ENCODE data around the gene AKT3.
"Not testable (repeated sequence)": the region's sequence is repeated elsewhere in the genome, so short reads cannot be mapped to it uniquely, and the experiment has no call there.

The AKT3 gene

DNA sequence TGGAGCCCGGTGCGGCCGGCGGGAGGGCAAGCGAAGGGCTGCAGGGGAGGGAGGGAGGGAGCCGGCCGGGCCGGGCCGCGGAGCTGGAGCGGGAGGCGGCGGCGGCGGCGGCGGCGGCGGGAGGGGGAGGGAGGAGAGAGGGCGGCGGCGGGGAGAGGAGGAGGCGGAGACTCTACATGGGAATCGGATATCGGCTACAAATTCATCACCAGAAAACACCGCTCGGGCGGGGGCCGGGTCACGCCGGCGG lies at the start of gene AKT3:
AKT3 (minus strand) TSS at position 42 of the 250 bp plus-strand sequence. CDS start 7,073 bp downstream, outside the sequence.
- no peak for DNase-seq

DNA sequence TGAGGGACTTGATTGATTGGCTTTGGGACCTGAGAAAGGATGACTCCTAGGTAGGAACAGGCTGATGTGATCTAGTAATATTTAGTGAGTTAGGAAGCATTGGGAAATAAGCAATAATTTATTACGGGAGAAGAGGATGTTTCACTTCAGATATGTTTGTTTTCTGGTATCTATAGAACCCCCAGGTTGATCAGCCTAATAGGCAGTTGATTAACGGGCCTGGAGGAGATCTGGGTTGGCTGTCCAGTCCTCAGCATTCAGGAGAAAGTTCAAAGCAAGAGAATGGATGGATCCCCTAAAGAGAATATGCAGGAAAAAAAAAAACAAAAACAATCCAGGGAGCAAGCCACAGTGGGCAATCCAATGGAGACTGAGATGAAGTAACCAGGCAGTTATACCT lies 48.2 kb upstream of the AKT3 start:
- no peak for DNase-seq

DNA sequence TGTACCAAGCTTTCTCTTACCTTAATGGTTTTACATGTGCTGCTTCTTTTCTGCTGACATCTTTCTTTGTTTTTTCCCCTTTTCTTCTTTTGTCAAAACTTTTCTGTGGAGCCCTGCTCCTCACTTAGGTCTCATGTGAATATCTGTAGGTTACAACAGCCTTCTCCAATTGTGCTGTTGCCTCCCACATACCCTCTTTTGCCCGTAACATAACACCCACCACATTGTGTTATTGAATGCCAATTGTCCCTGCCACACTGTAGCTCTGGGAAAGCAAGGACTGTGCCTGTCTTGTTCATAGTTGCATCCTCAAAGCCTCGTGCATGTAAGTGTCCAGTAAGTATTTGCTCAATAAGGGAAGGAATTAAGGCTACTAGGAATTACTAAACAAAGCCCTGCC lies 46.3 kb upstream of the AKT3 start:
- DNase-seq, result no peak

DNA sequence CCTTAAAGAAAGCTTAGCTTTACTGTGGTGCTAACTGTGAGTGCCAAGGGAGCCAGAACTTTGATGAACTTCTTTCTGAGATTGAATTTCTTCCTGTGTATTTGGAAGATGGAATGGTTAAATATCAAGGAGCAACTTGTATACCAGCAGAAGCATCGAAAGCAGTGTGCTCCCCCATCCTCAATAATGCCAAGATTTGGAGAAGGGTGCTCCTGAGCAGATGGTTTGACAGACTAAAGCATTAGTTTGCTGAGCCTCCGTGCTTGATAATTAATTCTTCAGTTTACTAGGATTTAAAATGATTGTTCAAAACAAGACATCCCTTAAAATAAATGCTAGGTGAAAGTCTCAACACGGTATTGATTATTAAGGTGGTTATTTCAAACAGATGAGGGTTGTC lies 42.4 kb upstream of the AKT3 start:
- DNase-seq, result no peak

DNA sequence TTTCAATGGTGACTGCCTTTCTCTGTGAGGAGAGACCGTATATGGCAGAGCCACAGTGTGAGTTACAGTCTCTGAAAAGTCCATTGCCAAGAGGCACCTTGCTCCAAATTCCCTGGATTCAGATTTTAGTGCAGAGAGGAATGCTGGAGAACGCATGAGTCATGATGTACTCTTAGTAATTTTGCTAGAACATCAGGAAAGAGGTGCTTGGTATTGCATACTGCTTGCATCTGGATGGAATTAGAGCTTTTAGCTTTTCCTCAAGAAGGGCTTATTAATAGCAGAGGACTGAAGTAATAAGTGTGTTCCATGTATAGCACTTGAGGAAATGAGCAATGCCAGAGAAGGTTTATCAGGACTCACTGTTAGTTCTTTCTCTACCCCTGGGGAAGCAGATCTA lies 40.5 kb upstream of the AKT3 start:
- no peak for DNase-seq

DNA sequence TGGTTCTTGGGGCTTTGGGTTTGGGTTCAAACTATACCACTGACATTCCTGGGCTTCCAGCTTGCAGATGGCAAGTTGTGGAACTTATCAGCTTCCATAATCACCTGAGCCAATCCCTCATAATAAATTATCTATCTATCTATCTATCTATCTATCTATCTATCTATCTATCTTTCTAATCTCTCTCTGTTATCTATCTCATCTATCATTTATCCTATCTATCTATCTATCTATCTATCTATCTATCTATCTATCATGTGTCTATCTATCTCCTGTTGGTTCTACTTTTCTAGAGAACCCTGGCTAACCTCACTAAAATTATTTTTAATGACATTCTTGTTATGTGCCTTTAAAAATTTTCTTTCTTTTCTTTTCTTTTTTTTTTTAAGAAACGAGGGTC lies 35.8 kb upstream of the AKT3 start:
- no peak for DNase-seq

DNA sequence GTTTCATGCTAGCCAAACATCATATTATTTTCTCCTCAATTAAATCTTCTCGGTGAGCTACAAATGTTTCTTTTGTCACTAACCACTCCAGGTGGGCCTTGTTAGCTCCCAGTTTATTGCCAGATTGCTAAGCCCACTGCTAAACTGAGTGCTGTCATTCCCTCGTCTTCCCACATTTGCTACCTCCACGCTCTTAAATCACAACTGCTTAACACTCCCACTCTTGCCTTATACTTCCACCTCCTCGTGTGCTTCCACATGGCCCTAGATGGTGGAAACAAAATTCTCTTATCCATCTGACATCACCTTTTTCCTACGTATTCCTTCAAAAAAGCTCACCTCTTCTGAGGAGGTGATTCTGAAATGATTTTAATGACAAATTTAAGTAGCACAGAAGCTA lies 34.6 kb upstream of the AKT3 start:
- DNase-seq, result no peak

DNA sequence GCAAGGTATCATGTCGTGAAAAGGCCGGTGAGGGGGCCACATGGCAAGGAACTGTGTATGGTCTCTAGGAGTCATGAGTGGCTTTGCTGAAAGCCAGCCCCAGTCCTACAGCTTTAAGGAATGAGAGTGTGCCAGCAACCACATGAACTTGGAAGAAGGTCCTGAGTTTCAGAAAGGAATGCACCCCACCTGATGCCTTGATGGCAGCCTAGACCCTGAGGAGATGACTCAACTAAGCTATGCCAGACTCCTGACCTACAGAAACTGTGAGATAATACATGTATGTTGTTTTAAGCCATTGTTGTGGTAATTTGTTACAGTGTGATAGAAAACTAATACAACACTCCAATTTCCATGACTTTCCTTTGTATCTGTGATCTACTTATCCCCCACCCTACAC lies 33.5 kb upstream of the AKT3 start:
- no peak for DNase-seq

DNA sequence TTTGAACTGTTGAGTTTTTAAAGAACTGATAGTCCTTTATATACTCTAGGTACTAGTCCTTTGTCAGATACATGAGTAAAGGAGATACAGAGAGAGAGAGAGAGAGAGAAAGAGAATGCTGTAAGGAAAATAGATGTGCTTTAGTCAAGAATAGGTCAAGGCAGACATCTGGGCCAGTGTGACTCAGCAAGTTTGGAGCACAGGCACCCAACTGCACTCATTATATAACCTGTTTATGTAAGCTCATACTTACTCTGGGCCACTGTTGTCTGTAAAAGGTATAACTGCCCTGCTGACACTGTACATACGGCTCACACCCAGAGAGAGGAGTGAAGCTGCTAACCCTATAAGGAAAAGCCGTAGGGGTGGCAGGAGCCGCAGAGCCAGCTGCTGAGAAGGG lies 32.2 kb upstream of the AKT3 start:
- no peak for DNase-seq

DNA sequence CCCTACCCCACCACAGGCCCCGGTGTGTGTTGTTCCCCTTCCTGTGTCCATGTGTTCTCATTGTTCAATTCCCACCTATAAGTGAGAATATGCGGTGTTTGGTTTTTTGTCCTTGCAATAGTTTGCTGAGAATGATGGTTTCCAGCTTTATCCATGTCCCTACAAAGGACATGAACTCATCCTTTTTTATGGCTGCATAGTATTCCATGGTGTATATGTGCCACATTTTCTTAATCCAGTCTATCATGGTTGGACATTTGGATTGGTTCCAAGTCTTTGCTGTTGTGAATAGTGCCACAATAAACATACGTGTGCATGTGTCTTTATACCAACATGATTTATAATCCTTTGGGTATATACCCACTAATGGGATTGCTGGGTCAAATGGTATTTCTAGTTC lies 27.0 kb upstream of the AKT3 start:
- DNase-seq, result not testable (repeated sequence)

DNA sequence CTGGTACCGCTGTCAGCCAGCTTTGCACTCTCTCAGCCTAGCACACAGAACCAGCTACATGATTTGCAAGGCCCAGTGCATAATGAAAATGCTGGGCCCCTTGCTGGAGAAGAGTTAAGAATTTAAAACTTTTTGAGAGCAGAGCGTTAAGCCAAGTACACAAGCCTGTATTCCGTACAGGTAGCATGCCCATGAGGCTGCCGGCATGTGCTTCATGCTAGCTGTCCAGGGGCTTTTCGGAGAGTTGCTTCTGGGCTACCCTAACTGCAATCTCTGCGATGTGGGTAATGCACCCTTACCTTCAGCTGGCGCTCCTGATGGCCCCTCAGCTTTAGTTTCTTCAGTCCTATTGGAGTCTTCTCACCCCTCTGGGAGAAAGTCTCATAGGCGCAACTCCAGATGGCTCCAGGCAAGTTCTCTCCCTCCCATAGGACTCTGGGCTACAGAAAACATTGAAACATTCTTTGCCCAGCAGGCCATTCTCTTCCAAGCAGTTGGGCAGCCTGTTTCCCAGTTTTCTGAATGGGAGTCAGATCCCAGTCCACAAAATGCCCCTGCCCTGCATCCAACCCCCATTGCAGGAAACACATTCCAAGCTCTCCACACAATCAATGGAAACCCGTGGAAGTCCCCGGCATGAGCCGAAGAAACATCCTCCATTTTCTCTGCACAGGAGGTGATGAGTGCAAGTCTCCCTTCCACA lies 5.7 kb upstream of the AKT3 start:
- no peak for DNase-seq

DNA sequence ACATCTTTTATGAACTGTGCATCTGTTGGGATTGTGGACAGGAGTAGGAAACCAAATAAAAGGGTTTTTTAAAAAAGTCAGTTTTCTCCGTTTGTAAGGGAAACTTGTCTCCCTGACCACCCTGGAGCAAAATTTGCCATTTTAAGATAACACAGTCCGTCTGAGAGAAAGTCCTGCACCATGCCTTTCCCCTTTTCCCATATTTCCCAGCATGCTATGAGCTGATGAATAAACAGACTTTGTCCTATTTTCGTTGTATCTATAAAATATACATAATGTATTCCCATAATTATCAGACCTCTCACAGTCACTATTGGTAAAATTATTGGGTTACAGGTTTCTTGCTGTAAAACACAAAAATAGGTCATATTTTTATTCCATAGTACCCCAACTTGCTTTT lies 1.7 kb upstream of the AKT3 start:
- DNase-seq, result no peak

DNA sequence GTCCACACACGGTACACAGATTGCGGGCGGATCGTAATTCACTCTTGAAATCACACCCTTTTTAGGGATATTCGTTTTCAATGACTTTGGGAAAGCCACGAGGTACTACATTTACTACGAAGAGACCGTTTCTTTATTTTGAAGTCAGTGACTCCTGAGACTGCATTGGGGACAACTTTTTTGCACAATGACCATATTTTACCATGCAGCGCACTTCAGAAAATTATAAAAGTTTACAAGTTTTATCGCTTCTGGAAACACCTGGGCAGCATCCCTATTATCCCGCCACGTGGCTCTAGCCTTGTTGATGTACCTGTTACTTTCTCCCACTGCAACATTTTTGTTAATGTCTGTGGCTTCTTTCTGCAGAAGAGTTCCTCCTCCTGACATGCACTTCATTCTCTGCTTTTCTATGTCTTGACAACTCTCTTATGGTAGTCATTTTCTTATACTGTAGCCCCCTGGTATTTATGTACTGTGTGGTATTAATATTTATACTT lies 1.3 kb upstream of the AKT3 start:
- no peak for DNase-seq

DNA sequence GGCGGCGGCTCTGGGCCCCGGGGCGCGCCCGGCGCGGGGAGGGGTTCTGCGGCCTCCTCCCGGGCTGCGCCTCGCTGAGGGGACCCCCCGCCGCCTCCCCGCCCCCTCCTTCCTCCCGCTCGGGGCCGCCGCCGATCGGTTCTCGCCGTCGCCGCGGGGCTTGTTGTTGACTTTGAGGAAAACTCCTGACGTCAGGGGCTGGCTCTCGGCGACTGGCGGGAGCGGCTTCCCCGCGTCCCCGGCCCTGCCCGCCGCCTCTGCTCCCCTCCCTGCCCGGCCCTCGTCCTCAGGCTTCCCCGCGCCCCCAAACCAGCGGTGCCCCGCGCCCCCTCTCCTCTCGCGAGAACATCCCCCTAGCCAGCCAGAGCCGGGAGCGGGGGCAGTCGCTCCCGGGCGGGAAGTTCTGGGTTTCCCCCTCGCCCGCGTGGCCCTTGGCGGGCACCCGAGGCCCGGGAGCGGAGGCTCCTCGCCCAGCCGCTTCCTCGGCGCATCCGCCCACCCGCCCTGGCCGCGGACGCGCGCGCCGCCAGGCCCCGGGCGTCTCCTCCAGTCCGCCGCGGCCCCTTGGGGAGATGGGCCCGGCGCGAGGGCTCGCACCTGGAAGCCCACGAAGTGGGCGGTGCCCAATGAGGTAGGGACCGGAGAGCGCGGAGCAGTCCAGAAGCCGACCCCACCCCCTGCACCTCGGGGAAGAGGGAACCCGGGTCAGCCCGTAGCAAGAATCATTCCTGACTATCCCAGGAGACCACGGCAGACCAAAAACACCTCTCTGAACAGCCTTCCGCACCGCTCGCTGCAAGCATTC lies 611 bp upstream of the AKT3 start:
- peak; percentile 32 for DNase-seq

DNA sequence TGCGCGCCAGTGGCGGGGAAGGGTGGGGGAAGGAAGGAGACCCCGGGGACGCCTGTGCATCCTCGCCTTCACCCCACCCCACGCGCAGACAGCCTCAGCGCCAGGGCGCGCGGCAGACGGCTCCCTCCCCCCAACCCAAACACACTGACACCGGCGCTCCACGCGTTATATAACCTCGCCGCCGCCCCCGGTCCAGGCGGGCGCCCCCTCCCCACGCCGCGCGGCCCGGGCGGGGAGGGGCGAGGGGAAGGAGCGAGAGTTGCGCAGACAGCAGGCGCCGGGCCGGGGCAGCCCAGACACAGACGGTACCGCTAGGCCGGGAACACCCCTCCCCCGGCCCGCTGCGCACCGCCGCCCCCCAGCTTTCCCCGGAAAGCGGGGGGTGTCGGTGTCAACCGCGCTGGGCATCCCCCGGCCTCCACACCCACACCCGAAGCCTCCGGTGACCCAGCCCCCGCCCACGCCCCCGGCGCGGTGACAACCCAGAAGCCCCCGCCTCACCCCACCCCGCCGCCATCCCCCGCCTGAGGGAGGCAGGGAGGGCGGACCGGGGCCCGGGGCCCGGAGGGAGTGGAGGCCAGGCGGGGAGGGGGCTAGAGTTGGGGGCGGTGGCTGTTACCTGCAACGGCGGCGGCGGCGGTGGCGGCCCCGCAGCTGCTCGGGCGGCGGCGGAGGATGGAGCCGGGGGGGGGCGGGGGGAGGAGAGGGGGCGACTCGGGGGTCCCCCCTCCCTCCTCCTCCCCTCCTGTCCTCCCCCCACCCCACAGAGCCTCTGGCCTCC lies 432 bp downstream of the AKT3 start:
- no peak for DNase-seq

DNA sequence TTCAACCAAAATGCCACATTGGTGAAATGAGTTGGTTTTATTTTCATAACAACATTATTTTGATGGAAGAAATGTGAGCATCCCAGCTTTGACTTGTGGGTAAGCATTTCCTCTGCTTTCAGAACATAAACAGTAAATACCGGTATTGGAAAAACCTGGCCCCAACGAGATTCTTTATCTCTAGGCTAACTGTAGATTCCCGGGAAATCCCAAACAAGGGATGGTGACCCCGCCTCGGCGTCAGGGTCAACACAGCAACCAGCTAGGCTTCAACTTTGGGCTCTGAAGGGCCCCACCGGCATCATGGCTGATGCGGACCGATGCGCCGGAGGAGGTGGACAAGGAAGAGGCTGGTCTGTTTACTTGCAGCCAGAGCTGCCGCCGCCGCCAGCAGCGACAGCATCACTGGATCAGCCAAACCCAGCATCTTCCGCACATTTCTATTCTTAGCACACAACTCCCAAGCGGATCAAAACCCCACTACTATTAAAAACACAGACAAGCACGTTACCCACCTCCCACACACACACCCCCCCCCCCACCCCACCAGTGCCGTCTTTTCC lies 1.1 kb downstream of the AKT3 start:
- no peak for DNase-seq

DNA sequence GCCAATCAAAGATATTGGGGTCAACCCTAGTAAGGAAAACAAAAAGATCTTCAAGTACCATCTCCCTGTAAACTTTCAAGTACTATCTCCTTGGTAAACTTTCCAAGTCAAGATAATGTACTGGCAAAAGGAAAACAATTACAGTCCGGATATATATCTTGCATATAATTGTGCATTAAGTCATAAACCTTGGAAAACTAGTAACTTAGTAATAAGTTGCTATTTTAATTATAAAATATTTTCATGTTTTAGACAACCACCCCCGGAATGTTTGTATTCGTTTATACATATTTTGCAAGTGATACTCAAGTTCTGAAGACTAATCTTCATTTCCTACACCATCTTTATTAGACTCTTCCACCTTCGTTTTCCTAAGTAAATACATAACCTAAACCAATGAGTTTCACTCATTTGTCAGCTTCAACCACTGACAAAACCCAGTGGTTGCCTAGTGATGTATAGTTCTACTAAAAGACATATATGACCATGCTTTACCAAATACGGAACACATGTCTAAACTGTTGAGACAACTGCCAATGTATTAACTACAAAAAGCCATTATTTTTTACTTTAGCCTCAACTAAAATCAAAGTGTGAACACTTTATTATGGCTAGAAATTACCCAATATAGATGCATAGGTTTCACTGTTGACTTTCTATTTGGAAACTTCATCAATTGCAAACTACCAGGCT lies 1.7 kb downstream of the AKT3 start:
- no peak for DNase-seq

DNA sequence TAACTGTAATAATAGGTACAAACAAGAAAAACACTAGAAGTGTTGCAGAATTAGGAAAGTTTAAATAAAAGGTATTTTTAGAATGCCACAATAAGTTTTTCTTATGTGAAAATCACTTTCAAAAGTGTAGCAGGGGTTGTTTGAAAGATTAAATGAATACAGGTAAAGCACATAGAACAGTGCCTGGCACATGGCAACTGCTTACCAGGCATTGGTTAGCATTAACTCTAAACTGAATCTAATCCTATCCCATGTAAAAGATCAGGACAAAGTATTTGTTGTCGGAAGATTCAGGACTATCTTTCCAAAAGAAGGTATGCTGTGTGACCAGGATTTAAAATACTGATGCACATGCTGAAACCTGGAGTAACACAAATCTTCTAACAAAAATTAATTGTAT lies 3.3 kb downstream of the AKT3 start:
- DNase-seq, result no peak

DNA sequence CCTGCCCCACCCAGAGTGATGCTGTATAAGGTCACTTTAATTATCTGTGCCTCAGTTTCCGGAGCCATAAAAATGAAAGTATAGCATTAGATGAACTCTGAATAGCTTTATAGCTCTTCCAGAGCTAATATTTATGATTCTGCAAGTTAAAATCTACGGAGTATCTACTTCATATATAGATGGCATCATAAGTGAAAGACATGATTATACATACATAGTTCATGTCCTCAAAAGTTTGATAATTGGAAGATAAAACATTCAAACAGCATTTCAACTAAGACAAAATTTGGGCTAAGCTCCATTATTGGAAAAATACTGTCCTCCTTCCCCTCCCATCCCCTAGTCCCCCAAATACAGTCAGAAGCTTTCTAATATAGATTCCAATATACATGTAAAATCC lies 4.2 kb downstream of the AKT3 start:
- DNase-seq, result no peak

DNA sequence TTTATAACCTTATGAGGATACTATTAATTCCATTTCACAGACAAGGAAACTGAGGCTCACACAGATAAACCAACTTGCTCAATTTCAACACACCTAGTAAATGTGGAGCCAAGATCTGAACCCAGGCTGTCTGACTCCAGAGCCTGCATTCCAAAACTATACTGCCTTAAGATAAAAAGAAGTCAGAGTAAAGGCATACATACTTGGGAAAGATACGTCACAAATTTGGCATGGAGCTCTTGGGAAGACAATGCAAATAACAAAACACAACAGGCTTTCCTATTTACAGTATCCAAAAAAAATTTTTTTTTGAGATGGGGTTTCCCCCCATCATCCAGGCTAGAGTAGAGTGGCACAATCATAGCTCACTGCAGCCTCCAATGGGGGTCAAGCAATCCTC lies 5.9 kb downstream of the AKT3 start:
- DNase-seq, result no peak

DNA sequence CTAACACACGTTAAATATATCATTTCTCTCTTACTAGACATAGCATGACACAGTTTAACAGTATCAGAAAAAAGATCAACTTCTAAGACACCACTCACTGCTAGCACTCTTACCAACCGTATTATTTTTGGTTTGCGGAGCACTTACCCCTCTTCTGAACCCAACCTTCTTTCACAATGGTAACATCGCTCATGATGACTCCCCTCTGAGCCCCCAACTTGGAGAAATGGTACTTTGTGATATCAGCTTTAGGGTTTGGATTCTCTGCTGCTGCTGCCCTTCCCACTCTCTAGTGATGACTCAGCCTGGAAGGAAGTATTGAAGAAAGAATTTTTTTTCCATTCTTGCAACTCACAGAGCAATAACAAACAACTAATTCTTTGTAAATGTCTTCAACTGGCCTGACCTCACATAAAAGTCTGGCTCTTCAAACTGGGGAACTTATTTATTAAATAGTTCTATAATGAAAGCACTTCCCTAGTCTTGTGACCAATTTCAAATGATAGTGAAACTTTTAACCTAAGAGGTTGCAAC lies 7.0 kb downstream of the AKT3 start:
- DNase-seq, result no peak

DNA sequence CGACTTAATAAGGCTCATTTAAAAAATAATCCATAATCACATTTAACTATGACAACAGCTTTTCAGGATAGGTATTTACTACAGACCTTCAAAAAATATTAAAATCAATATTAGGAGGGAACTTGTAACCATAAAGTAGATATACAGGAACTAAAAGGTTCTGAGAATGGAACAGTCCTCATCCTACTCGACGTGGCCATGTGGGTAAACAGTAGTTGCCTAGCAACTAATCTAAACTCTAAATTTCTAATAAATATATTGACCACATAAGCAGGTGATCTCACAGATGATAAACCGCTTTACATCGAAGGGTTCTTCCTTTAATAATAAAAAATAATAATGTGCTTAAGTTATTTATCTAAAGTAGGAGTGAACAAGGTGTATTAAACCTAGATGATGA lies 7.9 kb downstream of the AKT3 start:
- no peak for DNase-seq

DNA sequence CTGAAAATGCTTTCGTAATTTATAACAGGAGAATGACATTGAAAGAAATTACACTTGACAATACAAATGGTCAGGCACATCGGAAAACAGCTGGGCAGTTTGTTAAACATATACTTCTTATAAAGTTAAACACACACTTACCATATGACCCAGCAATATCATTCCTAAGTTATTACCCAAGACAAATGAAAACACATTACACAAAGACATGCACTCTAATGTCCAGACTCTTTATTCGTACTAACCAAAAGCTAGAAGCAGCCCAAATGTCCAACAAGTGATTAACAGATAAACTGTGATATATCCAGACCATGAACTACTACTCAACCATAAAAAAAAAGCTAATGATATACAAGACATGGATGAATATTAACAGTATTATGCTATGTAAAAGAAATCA lies 8.5 kb downstream of the AKT3 start:
- no peak for DNase-seq

Data from KG1 (cell line).